HL-60 (cell line): ENCODE data around the gene TP73.

Experiments used
- GABPA ChIP-seq: IDR thresholded peaks from 2 replicates; pipeline ENCODE4 v1.6.1; 2012; ENCODE audit warnings: low read depth
- POLR2AphosphoS5 ChIP-seq: IDR thresholded peaks from 2 replicates; pipeline ENCODE4 v1.6.1; 2012; ENCODE audit warnings: low read depth
- TF ChIP-seq, protein P1 (sequence below): IDR thresholded peaks from one replicate; pipeline ENCODE4 v1.5.1; 2011; ENCODE audit warnings: low read length, control low read depth, inconsistent platforms; ENCODE audit not compliant: insufficient read depth
- TF ChIP-seq, protein P2 (sequence below): IDR thresholded peaks from 2 replicates; pipeline ENCODE4 v1.6.1; 2012; ENCODE audit warnings: low read depth; ENCODE audit not compliant: insufficient replicate concordance

DNA sequence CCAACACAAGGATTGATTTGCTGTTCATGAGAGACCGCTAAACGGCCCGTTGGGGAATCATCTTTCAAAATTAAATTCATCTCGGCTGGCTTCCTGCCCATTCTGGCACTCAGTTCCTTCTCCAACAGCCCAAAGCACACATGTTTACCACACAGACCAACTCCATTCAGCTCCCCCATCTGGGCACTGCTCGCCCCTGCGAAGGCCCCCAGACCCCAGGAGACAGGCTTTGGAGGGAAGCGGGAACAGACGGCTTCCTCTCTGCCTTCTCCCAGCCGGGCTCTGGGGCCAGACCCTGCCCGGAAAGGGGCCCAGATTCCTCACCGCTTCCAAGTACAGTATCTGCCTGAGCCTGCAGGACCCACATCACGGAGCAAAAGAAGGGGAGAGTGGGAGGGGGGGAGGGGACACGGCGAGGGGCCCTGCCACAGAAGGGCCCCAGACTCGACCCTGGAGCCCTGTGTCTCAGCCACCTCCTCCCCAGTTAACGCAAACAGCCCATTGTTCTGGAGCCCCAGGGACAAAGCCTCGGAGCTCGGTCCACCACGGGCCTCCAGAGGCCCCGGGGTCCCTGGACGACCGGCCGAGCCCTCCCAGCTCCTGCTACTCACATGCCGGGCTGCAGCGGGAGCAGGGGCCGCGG is 41.7 kb upstream of the TP73 start:
- TF ChIP-seq, protein P1, sequence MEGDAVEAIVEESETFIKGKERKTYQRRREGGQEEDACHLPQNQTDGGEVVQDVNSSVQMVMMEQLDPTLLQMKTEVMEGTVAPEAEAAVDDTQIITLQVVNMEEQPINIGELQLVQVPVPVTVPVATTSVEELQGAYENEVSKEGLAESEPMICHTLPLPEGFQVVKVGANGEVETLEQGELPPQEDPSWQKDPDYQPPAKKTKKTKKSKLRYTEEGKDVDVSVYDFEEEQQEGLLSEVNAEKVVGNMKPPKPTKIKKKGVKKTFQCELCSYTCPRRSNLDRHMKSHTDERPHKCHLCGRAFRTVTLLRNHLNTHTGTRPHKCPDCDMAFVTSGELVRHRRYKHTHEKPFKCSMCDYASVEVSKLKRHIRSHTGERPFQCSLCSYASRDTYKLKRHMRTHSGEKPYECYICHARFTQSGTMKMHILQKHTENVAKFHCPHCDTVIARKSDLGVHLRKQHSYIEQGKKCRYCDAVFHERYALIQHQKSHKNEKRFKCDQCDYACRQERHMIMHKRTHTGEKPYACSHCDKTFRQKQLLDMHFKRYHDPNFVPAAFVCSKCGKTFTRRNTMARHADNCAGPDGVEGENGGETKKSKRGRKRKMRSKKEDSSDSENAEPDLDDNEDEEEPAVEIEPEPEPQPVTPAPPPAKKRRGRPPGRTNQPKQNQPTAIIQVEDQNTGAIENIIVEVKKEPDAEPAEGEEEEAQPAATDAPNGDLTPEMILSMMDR: no peak
- TF ChIP-seq POLR2AphosphoS5 (no peak), GABPA (no peak)
- TF ChIP-seq, protein P2, sequence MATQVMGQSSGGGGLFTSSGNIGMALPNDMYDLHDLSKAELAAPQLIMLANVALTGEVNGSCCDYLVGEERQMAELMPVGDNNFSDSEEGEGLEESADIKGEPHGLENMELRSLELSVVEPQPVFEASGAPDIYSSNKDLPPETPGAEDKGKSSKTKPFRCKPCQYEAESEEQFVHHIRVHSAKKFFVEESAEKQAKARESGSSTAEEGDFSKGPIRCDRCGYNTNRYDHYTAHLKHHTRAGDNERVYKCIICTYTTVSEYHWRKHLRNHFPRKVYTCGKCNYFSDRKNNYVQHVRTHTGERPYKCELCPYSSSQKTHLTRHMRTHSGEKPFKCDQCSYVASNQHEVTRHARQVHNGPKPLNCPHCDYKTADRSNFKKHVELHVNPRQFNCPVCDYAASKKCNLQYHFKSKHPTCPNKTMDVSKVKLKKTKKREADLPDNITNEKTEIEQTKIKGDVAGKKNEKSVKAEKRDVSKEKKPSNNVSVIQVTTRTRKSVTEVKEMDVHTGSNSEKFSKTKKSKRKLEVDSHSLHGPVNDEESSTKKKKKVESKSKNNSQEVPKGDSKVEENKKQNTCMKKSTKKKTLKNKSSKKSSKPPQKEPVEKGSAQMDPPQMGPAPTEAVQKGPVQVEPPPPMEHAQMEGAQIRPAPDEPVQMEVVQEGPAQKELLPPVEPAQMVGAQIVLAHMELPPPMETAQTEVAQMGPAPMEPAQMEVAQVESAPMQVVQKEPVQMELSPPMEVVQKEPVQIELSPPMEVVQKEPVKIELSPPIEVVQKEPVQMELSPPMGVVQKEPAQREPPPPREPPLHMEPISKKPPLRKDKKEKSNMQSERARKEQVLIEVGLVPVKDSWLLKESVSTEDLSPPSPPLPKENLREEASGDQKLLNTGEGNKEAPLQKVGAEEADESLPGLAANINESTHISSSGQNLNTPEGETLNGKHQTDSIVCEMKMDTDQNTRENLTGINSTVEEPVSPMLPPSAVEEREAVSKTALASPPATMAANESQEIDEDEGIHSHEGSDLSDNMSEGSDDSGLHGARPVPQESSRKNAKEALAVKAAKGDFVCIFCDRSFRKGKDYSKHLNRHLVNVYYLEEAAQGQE: no peak
